ENCODE data around the gene CHD6.

The CHD6 gene

GRCh38 chr20:41361757-41362747, 256.1 kb downstream of the CHD6 start:
- no peaks in the 10 kb centered on the region for H3K36me3 ChIP-seq (replicated peaks)
- TF ChIP-seq CTCF (IDR thresholded peaks at IDR 0.05; ENCODE audit: low read depth, low read length, missing control alignments), result no peak
- H3K4me3 ChIP-seq (ENCODE audit: low read depth, low read length), result no peak overlapping the region
- in situ Hi-C loops (cut with HindIII; ENCODE audit: low pct_ligation_motif_present, low sequenced_read_pairs), result no loop called here
- no peak overlapping the region for H3K27ac ChIP-seq
- H3K27me3 ChIP-seq (replicated peaks), result peaks cover 23% of the 10 kb centered on the region
- no peak for DNase-seq

GRCh38 chr20:41360831-41361756, 257.1 kb downstream of the CHD6 start:
- Histone ChIP-seq H3K27ac (no peak overlapping the region), H3K27me3 (replicated peaks) (peaks cover 15% of the 10 kb centered on the region), H3K36me3 (replicated peaks) (no peaks in the 10 kb centered on the region), H3K4me3 (ENCODE audit: low read depth, low read length) (no peak overlapping the region)
- no peak for DNase-seq
- TF ChIP-seq CTCF (IDR thresholded peaks at IDR 0.05; ENCODE audit: low read depth, low read length, missing control alignments), result no peak
- in situ Hi-C loops (cut with HindIII; ENCODE audit: low pct_ligation_motif_present, low sequenced_read_pairs), result no loop called here

- H3K36me3 ChIP-seq (replicated peaks), result no peaks in the 10 kb centered on the region
- TF ChIP-seq CTCF (IDR thresholded peaks at IDR 0.05; ENCODE audit: low read depth, low read length, missing control alignments), result no peak
- DNase-seq, result no peak
- H3K27me3 ChIP-seq (replicated peaks), result peaks cover 2% of the 10 kb centered on the region
- H3K27ac ChIP-seq, result no peak overlapping the region
- no peak overlapping the region for H3K4me3 ChIP-seq (ENCODE audit: low read depth, low read length)
- in situ Hi-C loops (cut with HindIII; ENCODE audit: low pct_ligation_motif_present, low sequenced_read_pairs), result no loop called here
Observed at GRCh38 chr20:41359541-41360011, 258.6 kb downstream of the CHD6 start.

GRCh38 chr20:41358717-41359116, 259.5 kb downstream of the CHD6 start:
- H3K27ac ChIP-seq, result no peak overlapping the region
- no peak for DNase-seq
- in situ Hi-C loops (cut with HindIII; ENCODE audit: low pct_ligation_motif_present, low sequenced_read_pairs), result no loop called here
- H3K27me3 ChIP-seq (replicated peaks), result no peaks in the 10 kb centered on the region
- no peaks in the 10 kb centered on the region for H3K36me3 ChIP-seq (replicated peaks)
- TF ChIP-seq CTCF (IDR thresholded peaks at IDR 0.05; ENCODE audit: low read depth, low read length, missing control alignments), result no peak
- H3K4me3 ChIP-seq (ENCODE audit: low read depth, low read length), result no peak overlapping the region

GRCh38 chr20:41358230-41358629, 259.9 kb downstream of the CHD6 start:
- Histone ChIP-seq H3K27ac (no peak overlapping the region), H3K4me3 (ENCODE audit: low read depth, low read length) (no peak overlapping the region), H3K27me3 (replicated peaks) (no peaks in the 10 kb centered on the region), H3K36me3 (replicated peaks) (no peaks in the 10 kb centered on the region)
- in situ Hi-C loops (cut with HindIII; ENCODE audit: low pct_ligation_motif_present, low sequenced_read_pairs), result no loop called here
- no peak for DNase-seq
- no peak for TF ChIP-seq CTCF (IDR thresholded peaks at IDR 0.05; ENCODE audit: low read depth, low read length, missing control alignments)
